Kidney epithelial cell (primary cell): ENCODE results near the gene TPCN2. TPM values are rescaled to one million over a fixed set of nuclear protein-coding genes. Genes with fewer than 3 reads are reported as not detected.

Source experiments
- DNase-seq: peaks from one replicate; pipeline ENCODE4 v3.0.0-alpha.2; 2010; ENCODE audit warnings: low read depth
- H3K27me3 ChIP-seq: 2 replicates; pipeline ENCODE4 v1.6.0; 2011; ENCODE audit warnings: low read length; ENCODE audit not compliant: control insufficient read depth, insufficient read depth
- H3K36me3 ChIP-seq: 2 replicates; pipeline ENCODE4 v1.5.1; 2011; ENCODE audit warnings: low read length; ENCODE audit not compliant: control insufficient read depth, insufficient read depth
- H3K4me3 ChIP-seq: 2 replicates; pipeline ENCODE4 v1.5.1; 2011; ENCODE audit warnings: low read depth, mild to moderate bottlenecking, control low read depth, low read length
- total RNA-seq: library from RNA; depleted of rRNA; stranded (reverse); fragments of >200 nt; gene quantifications from 2 replicates; pipeline ENCODE4 v1.2.3, GENCODE V29; 2015
- TF ChIP-seq, protein P1 (sequence below): IDR thresholded peaks from 2 replicates; pipeline ENCODE4 v1.5.1; 2011; ENCODE audit warnings: mild to moderate bottlenecking, moderate library complexity, low read length, control low read depth, inconsistent platforms; ENCODE audit not compliant: insufficient read depth, poor library complexity, severe bottlenecking

The TPCN2 gene
- total RNA-seq, 1 donor from 2014 or later: 8.9 TPM

DNA sequence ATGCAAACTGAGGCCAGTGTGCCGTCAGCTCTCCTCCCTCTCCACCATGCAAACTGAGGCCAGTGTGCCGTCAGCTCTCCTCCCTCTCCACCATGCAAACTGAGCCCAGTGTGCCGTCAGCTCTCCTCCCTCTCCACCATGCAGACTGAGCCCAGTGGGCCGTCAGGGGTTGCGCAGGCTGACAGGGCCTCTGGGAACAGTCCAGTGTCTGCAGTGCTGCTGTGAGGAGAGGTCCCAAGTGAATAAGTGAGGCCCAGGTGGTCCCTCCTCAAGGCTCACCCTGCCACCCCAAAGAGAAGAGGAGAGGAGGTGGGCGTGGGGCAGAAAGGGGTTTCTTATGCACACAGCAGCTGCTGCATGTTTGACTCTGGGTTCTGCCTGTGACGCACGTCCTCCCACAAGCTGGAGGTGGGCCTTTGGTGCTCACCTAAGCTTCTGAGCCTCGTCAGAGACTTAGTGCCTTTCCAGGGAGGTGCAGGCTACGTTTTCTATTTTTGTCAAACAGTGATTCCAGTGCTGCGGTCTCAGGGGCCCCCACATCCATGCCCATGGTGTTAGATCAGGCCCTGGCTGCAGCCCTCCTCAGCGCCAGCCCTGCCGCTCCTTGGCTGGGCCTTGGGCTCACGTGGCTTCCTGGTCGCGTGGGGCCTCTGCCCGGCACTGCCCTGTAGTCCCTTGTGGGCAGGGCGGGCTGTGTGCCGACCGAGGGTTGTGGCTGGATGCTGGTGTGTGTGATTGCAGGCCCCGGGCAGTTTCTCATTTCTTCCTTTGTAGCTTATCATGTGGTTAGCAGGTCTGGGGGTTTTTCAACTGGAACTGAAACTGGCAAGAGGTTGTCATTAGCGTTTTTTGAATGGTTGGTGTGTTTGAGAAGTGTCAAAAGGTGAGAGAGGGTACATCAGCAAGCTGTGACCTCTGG lies 7.1 kb downstream of the TPCN2 start:
- H3K27me3 ChIP-seq: no peaks in the 10 kb centered on the region
- no peak overlapping the region for H3K4me3 ChIP-seq
- DNase-seq: no peak
- TF ChIP-seq, protein P1, sequence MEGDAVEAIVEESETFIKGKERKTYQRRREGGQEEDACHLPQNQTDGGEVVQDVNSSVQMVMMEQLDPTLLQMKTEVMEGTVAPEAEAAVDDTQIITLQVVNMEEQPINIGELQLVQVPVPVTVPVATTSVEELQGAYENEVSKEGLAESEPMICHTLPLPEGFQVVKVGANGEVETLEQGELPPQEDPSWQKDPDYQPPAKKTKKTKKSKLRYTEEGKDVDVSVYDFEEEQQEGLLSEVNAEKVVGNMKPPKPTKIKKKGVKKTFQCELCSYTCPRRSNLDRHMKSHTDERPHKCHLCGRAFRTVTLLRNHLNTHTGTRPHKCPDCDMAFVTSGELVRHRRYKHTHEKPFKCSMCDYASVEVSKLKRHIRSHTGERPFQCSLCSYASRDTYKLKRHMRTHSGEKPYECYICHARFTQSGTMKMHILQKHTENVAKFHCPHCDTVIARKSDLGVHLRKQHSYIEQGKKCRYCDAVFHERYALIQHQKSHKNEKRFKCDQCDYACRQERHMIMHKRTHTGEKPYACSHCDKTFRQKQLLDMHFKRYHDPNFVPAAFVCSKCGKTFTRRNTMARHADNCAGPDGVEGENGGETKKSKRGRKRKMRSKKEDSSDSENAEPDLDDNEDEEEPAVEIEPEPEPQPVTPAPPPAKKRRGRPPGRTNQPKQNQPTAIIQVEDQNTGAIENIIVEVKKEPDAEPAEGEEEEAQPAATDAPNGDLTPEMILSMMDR: no peak
- peaks cover 3% of the 10 kb centered on the region for H3K36me3 ChIP-seq

DNA sequence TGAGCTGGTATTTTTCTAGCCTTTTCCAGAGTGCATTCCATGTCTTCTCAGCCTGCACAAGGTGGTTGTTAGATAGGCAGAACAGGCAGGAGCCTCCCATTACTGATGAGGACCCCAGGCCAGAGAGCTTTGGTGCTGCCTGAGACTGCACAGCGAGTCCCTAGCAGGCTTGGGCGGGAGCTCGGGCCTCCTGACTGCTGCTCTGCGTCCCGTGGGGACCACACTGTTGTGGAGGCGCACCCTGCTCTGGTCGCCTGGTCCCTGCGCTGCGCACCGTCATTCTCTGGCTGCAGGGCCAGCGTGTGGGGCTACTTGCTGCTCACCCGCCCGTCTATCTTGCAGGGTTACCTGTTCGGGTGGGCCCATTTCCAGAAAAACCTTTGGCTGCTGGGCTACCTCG lies 8.5 kb downstream of the TPCN2 start:
- H3K36me3 ChIP-seq: peaks cover 3% of the 10 kb centered on the region
- TF ChIP-seq, protein P1: no peak
- no peak for DNase-seq

DNA sequence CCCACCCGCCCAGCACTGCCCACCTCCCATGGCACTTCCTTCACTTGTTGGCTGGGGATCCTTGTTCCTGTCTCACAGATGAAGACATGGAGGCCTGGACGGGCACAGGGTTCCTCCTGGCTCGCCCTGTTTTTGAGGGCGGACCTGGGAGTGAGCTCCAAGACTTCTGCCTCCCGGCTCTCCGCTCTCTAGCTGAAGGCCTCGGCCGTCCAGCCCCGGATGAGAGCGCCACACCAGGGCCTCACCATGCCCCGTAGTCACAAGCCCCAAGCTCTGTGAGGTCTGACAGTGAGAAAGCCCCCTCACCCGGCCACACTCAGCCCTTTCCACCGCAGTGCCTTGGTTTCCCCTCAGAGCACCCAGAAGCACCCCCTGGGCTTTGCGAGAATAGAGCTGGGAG lies 9.1 kb downstream of the TPCN2 start:
- TF ChIP-seq, protein P1: no peak
- Histone ChIP-seq H3K27me3 (no peaks in the 10 kb centered on the region), H3K36me3 (peaks cover 3% of the 10 kb centered on the region), H3K4me3 (no peak overlapping the region)
- DNase-seq: no peak

More for the DNA sequence above, 8.5 kb downstream of the TPCN2 start:
- H3K4me3 ChIP-seq: no peak overlapping the region
- H3K27me3 ChIP-seq: no peaks in the 10 kb centered on the region

DNA sequence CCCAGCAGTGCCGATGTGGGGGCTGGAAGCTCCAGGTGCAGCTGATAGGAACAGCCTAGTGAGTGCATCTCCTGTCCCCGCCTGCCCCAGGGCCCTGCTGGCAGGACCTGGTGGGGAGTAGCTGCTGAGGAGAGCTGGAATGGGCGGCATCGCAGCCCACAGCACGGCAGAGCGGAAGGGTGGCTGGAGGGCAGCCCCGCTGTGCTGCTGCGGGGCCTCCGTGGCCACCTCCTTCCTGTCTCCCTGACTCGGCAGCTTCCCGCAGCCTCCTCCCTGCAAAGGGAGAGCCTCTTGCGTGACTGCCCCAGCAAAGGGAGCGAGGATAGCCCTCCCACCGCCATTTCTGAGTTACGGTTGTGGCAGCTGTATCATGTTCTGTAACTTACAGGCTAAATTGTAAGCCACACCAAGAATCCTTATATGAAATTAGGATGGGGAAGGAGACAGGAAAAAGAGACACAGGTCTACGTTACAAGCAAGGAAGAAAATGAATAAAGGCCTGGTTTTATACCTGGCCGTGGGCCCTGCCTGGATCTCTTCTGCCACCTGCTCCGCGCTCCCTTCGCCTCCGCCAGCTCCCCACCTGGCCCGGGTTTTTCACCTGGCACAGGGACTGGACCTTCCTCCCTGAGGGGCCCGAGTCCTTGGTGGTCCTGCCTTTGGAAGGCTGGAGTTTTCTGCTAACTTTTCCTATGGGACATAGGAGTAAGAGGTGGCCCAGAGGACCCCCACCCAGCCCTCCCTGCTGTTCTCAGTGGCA lies 10.0 kb downstream of the TPCN2 start:
- Histone ChIP-seq H3K4me3 (no peak overlapping the region), H3K27me3 (no peaks in the 10 kb centered on the region), H3K36me3 (peaks cover 5% of the 10 kb centered on the region)
- no peak for DNase-seq
- TF ChIP-seq, protein P1: no peak

DNA sequence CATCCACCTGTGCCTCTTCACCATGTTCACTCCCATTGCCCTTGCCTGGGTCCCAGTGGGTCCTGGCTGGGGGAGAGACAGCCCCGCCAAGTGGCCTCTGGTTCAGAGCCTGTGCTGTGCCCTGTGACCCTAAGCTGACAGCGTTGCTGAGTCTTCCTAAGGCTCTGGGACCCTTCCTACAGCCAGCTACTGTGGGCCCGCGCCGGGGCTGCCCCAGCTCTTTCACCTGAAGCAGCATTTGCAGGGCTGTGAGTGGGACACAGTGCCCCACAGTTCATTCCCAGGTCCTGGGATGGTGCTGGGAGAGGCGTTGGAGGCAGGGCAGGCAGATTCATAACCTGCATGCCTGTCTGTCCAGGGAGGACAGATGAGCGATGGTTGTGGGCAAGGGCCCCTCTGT lies 10.7 kb downstream of the TPCN2 start:
- Histone ChIP-seq H3K27me3 (no peaks in the 10 kb centered on the region), H3K4me3 (no peak overlapping the region), H3K36me3 (peaks cover 5% of the 10 kb centered on the region)
- TF ChIP-seq, protein P1: no peak
- DNase-seq: no peak
